T-helper 9 cell (primary cell): ENCODE results near the gene ZFHX3.

Experiments
- DNase-seq: peaks from one replicate; pipeline ENCODE4 v3.0.0-alpha.2; 2020

ZFHX3 gene

GRCh38 chr16:72787130-72787513 is 260.8 kb downstream of the ZFHX3 start:
- no peak for DNase-seq

- DNase-seq: no peak
Measured at GRCh38 chr16:72786606-72787005, 261.3 kb downstream of the ZFHX3 start.

GRCh38 chr16:72785886-72786285 is 262.0 kb downstream of the ZFHX3 start:
- no peak for DNase-seq

- DNase-seq: no peak
Measured at GRCh38 chr16:72785171-72785570, 262.8 kb downstream of the ZFHX3 start.

GRCh38 chr16:72783716-72784318 is 264.1 kb downstream of the ZFHX3 start:
- DNase-seq: no peak

- DNase-seq: no peak
Measured at GRCh38 chr16:72769876-72770275, 278.1 kb downstream of the ZFHX3 start.

- no peak for DNase-seq
Measured at GRCh38 chr16:72768591-72768990, 279.3 kb downstream of the ZFHX3 start.

- DNase-seq: no peak
Measured at GRCh38 chr16:72766506-72766905, 281.4 kb downstream of the ZFHX3 start.

- DNase-seq: no peak
Measured at GRCh38 chr16:72764015-72764654, 283.8 kb downstream of the ZFHX3 start.

GRCh38 chr16:72760581-72760980 is 287.3 kb downstream of the ZFHX3 start:
- no peak for DNase-seq

- no peak for DNase-seq
Measured at GRCh38 chr16:72753881-72754280, 294.0 kb downstream of the ZFHX3 start.

- DNase-seq: no peak
Measured at GRCh38 chr16:72752004-72752695, 295.8 kb downstream of the ZFHX3 start.

- DNase-seq: no peak
Measured at GRCh38 chr16:72751076-72751475, 296.9 kb downstream of the ZFHX3 start.

- DNase-seq: no peak
Measured at GRCh38 chr16:72749091-72749490, 298.8 kb downstream of the ZFHX3 start.

GRCh38 chr16:72744076-72744793 is 303.7 kb downstream of the ZFHX3 start:
- DNase-seq: no peak

GRCh38 chr16:72743011-72743761 is 304.7 kb downstream of the ZFHX3 start:
- DNase-seq: no peak

GRCh38 chr16:72740347-72740746 is 307.6 kb downstream of the ZFHX3 start:
- no peak for DNase-seq

- no peak for DNase-seq
Measured at GRCh38 chr16:72739577-72739976, 308.4 kb downstream of the ZFHX3 start.

- DNase-seq: no peak
Measured at GRCh38 chr16:72736074-72736473, 311.9 kb downstream of the ZFHX3 start.
